Effector memory CD4-positive, alpha-beta T cell (primary cell): Measurements from ENCODE around the gene HCCS.
"Not testable (repeated sequence)": the region's sequence is repeated elsewhere in the genome, so short reads cannot be mapped to it uniquely, and the experiment has no call there.

Experiments
- DNase-seq, 3 donors: peaks; one replicate each; pipeline ENCODE4 v3.0.0-alpha.2; 2020
- H3K27ac ChIP-seq: 2 replicates; pipeline ENCODE4 v1.7.0; 2013; ENCODE audit warnings: mild to moderate bottlenecking, low read length, moderate library complexity; ENCODE audit not compliant: insufficient read depth, poor library complexity, severe bottlenecking
- H3K27me3 ChIP-seq: replicated peaks from 2 replicates; pipeline ENCODE4 v1.7.0; 2013; ENCODE audit warnings: mild to moderate bottlenecking, low read length; ENCODE audit not compliant: insufficient read depth, control insufficient read depth, poor library complexity, severe bottlenecking
- H3K36me3 ChIP-seq: 2 replicates; pipeline ENCODE4 v1.7.0; 2013; ENCODE audit warnings: mild to moderate bottlenecking, low read length, moderate library complexity; ENCODE audit not compliant: control insufficient read depth, insufficient read depth
- H3K4me1 ChIP-seq: 2 replicates; pipeline ENCODE4 v1.7.0; 2013; ENCODE audit warnings: low read length, mild to moderate bottlenecking; ENCODE audit not compliant: control insufficient read depth, insufficient read depth, poor library complexity, severe bottlenecking
- H3K4me3 ChIP-seq: 2 replicates; pipeline ENCODE4 v1.7.0; 2013; ENCODE audit warnings: low read length, low read depth, mild to moderate bottlenecking; ENCODE audit not compliant: insufficient read depth, poor library complexity, severe bottlenecking
- H3K9me3 ChIP-seq: 2 replicates; pipeline ENCODE4 v1.7.0; 2013; ENCODE audit warnings: mild to moderate bottlenecking, low read length, moderate library complexity; ENCODE audit not compliant: control insufficient read depth

The HCCS gene

DNA sequence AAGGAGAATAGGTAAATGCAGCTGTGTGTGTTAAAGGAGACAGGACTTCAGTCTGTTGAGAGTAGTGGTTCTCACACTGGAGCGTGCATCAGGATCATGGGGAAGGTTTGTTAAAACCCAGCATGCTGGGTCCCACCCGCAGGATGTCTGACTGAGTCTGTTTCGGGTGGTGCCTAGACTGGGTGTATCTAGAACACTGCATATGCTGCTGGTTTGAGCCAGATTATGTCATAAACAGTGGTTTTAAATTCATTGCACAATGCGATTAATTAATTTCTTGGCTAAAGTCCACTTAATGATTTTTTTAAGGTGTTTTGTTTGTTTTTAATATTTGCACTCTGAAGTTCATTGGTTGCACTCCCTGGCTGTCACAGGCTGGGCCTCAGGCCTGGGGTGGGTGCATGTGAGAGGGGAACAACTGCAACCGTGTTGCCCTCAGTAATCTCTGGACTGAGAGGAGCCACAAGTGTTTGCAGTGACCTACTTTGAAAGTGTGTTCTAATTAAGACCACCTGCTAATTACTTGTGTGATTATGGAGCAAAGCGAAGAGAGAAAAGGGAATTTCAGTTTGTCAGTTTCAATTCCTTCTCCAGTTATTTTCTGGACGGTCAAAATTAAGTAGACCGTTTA is 8.3 kb downstream of the HCCS start:
- no peak overlapping the region for H3K4me3 ChIP-seq
- H3K4me1 ChIP-seq, result no peaks in the 10 kb centered on the region
- peaks cover 25% of the 10 kb centered on the region for H3K36me3 ChIP-seq
- no peaks in the 10 kb centered on the region for H3K27me3 ChIP-seq
- no peak overlapping the region for H3K27ac ChIP-seq
- H3K9me3 ChIP-seq, result no peaks in the 10 kb centered on the region
- no peak for DNase-seq

DNA sequence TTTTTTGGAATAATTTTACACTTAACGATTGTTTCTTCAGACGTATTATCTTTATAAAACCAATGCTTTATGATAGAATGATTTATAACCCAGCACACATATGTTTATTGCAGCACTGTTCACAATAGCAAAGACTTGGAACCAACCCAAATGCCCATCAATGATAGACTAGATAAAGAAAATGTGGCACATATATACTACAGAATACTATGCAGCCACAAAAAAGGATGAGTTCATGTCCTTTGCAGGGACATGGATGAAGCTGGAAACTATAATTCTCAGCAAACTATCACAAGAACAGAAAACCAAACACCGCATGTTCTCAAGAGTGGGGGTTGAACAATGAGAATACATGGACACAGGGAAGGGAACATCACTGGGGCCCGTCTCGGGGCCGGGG is 12.0 kb downstream of the HCCS start:
- H3K4me3 ChIP-seq, result not testable (repeated sequence)

DNA sequence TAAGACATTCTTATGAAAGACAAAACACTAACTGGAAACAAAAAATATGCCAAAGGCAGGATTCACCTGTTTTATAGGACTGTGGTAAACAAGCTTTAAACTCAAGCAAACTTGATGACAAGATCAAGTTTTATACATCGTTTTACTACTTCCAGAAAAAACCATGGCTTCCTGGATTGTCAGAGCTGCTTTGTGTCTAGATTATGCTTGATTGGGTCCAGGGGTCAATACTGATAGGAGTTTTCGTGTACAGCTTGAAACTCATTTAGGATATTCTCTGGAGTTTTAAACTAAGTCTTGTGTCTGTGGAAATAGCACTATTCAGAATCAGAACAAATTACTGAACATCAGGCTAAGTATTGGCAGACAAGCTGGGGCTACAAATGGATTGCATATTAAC is 13.0 kb downstream of the HCCS start:
- H3K27me3 ChIP-seq, result no peaks in the 10 kb centered on the region
- no peak overlapping the region for H3K27ac ChIP-seq
- no peak for DNase-seq
- no peaks in the 10 kb centered on the region for H3K4me1 ChIP-seq
- no peak overlapping the region for H3K4me3 ChIP-seq
- H3K36me3 ChIP-seq, result peaks cover 13% of the 10 kb centered on the region
- no peaks in the 10 kb centered on the region for H3K9me3 ChIP-seq

More for the DNA sequence above, 12.0 kb downstream of the HCCS start:
- DNase-seq, H3K4me1 ChIP-seq, H3K9me3 ChIP-seq, H3K27ac ChIP-seq, H3K27me3 ChIP-seq: not testable (repeated sequence)
- peaks cover 20% of the 10 kb centered on the region for H3K36me3 ChIP-seq

DNA sequence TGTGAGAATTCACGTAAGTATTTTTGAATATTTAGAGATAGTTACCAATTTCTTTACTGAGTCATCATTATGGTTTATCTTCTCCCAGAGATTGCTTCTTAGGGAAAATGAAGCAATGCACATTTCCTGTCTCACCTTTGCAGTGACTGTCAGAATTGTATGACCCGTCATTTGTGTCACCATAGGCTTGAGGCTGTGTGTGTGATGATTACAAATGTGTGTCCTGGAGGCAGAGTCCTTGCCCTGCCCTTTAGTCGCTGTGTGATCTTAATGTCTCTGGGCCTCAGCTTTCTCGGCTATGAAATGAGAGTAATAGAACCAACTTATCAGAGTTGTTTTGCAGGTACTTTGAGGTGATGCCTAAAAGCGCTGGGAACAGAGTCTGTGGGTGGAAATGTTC is 13.9 kb downstream of the HCCS start:
- H3K36me3 ChIP-seq, result peaks cover 5% of the 10 kb centered on the region
- H3K27ac ChIP-seq, result no peak overlapping the region
- no peak for DNase-seq
- H3K4me3 ChIP-seq, result no peak overlapping the region
- no peaks in the 10 kb centered on the region for H3K27me3 ChIP-seq
- no peaks in the 10 kb centered on the region for H3K4me1 ChIP-seq
- no peaks in the 10 kb centered on the region for H3K9me3 ChIP-seq

DNA sequence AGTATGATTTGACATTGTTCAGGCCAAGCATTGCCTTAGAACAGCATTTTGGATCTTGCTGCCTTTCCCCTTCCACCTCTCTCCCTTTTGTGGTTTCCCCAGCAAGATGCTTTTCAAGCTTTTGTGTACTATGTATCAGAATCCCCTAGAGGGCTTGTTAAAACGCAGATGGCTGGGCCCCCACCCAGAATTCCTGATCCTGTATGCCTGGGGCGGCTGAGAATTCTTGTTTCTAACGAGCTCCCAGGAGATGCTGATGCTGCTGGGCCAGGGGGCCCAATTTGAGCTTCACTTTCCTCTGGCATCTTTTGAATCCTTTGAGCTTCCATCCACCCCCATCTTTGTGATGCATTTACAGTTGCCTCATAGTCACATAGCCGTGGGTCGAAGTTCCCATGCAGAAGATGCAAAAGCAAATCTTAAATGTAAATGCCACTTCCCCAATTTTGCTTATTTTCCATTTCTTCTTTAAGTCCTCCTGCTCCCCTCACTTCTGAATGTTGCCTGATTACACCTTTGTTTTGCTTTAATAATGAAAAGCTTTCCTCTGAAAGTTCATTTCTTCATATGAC is 18.5 kb downstream of the HCCS start:
- no peaks in the 10 kb centered on the region for H3K9me3 ChIP-seq
- no peak overlapping the region for H3K4me3 ChIP-seq
- no peak for DNase-seq
- H3K27me3 ChIP-seq, result no peaks in the 10 kb centered on the region
- H3K36me3 ChIP-seq, result no peaks in the 10 kb centered on the region
- H3K4me1 ChIP-seq, result no peaks in the 10 kb centered on the region
- H3K27ac ChIP-seq, result no peak overlapping the region

DNA sequence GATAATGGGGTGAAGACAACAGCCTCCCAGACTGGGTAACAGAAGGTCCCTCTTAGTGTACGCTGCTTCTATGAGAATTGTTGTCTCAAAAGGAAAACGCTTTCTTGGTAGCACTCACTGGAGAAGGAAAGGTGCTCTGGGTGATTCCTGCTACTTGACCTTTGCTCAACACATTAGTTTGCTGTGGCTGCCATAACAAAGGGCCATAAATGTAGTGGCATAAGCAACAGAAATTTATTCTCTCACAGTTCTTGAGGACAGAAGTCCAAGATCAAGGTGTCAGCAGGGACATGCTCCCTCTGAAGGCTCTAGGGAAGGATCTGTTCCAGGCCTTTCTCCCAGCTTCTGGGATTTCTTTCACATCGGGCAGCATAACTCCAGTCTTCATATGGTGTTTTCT is 19.0 kb downstream of the HCCS start:
- no peak for DNase-seq
- no peaks in the 10 kb centered on the region for H3K36me3 ChIP-seq
- H3K4me1 ChIP-seq, result no peaks in the 10 kb centered on the region
- no peaks in the 10 kb centered on the region for H3K27me3 ChIP-seq
- no peak overlapping the region for H3K27ac ChIP-seq
- H3K4me3 ChIP-seq, result no peak overlapping the region
- no peaks in the 10 kb centered on the region for H3K9me3 ChIP-seq

DNA sequence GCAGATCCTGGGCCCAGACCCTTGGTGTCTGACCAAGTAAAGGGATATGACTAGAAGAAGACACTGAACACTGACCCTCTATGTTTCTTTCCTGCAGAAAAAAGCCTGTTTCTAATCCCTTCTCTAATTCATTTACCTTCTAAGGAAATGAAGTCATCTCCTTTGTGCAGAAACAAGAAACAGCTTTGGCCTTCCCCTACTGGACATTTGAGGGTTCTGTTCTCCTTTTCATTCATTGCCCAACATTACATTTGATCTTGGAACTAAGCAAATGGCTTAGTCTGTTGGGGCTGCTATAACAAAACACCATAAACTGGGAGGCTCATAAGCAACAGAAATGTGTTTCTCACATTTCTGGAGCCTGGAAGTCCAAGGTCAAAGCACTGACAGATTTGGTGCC is 20.0 kb downstream of the HCCS start:
- DNase-seq, result no peak
- H3K36me3 ChIP-seq, result no peaks in the 10 kb centered on the region
- no peak overlapping the region for H3K27ac ChIP-seq
- no peak overlapping the region for H3K4me3 ChIP-seq
- H3K9me3 ChIP-seq, result no peaks in the 10 kb centered on the region
- H3K27me3 ChIP-seq, result no peaks in the 10 kb centered on the region
- H3K4me1 ChIP-seq, result no peaks in the 10 kb centered on the region

DNA sequence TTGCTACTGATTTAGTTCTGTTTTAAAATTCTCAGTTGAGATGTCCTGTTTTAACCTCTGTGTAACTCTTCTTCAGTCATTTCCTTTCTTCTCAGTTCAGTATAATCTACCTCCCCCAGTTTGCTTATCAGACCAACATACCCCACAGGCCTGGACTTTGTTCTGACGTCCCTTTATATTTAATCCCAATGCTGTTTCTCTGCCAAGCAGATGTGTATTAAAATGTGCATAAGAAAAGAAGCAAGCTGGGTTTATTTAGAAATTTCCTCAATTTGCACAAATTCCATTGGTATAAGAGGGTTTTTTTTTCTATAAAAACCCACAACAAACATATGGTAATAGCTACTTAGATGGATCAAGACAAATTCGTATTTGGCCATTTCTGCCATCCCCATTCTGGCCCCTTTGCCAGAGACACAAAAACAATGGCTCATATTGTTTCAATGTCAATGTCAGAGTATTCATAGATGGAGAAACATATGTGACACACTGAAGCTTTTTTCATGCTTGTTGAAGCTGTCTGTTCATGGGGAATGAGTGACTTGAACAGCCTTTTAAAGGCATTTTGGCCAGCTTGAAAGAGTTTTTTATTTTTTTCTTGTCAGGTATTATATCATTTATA is 24.5 kb downstream of the HCCS start:
- no peak overlapping the region for H3K27ac ChIP-seq
- no peak for DNase-seq
- H3K4me1 ChIP-seq, result no peaks in the 10 kb centered on the region
- no peaks in the 10 kb centered on the region for H3K9me3 ChIP-seq
- H3K27me3 ChIP-seq, result no peaks in the 10 kb centered on the region
- H3K36me3 ChIP-seq, result no peaks in the 10 kb centered on the region
- no peak overlapping the region for H3K4me3 ChIP-seq

DNA sequence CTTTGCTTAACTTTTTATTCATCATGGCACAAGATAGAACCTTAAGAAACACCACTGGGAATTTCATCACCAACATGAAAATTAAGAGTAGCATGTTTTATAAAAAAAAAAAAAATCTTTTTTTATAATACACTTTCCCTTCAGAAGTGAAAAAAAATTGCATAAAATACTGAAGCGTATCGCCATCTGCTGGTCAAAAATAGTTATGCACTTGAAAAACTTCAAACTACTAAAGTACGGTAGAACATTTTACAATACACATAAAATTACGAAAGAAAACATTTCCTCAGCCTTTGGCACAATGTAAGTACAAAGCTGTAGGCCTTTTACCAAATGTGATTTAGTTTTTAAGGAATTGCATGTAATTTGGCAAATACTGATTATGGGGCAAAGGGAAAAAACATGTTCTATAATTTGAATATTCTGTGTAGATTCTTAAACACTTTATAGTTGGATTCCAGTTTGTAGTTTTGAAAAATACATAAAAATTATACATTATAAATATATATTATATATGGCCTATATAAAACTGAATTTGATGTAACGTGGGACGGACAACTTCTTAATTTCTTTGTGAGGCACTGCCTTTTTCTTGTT is 26.5 kb downstream of the HCCS start:
- DNase-seq, result no peak
- no peaks in the 10 kb centered on the region for H3K9me3 ChIP-seq
- H3K27me3 ChIP-seq, result no peaks in the 10 kb centered on the region
- no peak overlapping the region for H3K27ac ChIP-seq
- H3K4me3 ChIP-seq, result no peak overlapping the region
- H3K4me1 ChIP-seq, result no peaks in the 10 kb centered on the region
- H3K36me3 ChIP-seq, result no peaks in the 10 kb centered on the region
